EL (cell line): ENCODE data around the gene TUBG2.

Experiments used
- DNase-seq: peaks from one replicate; pipeline ENCODE4 v3.0.0-alpha.2; 2016

TUBG2 gene

GRCh38 chr17:42700586-42701289 is 41.7 kb downstream of the TUBG2 start:
- no peak for DNase-seq

GRCh38 chr17:42702446-42702845 is 43.4 kb downstream of the TUBG2 start:
- DNase-seq, result no peak

GRCh38 chr17:42704490-42704836 is 45.4 kb downstream of the TUBG2 start:
- no peak for DNase-seq

- no peak for DNase-seq
Observed at GRCh38 chr17:42704837-42705494, 45.9 kb downstream of the TUBG2 start.

GRCh38 chr17:42706732-42707131 is 47.6 kb downstream of the TUBG2 start:
- no peak for DNase-seq

GRCh38 chr17:42708588-42708987 is 49.5 kb downstream of the TUBG2 start:
- no peak for DNase-seq

- DNase-seq, result no peak
Observed at GRCh38 chr17:42709561-42709960, 50.5 kb downstream of the TUBG2 start.
